Limb (tissue), 2 donors: ENCODE data around the gene STAT5A.
"Not testable (repeated sequence)": the region's sequence is repeated elsewhere in the genome, so short reads cannot be mapped to it uniquely, and the experiment has no call there.

Source experiments
- DNase-seq, 2 donors: peaks; one replicate each; pipeline ENCODE4 v3.0.0-alpha.2; 2016; ENCODE audit errors: extremely low spot score in 2 of 2

The STAT5A gene

DNA sequence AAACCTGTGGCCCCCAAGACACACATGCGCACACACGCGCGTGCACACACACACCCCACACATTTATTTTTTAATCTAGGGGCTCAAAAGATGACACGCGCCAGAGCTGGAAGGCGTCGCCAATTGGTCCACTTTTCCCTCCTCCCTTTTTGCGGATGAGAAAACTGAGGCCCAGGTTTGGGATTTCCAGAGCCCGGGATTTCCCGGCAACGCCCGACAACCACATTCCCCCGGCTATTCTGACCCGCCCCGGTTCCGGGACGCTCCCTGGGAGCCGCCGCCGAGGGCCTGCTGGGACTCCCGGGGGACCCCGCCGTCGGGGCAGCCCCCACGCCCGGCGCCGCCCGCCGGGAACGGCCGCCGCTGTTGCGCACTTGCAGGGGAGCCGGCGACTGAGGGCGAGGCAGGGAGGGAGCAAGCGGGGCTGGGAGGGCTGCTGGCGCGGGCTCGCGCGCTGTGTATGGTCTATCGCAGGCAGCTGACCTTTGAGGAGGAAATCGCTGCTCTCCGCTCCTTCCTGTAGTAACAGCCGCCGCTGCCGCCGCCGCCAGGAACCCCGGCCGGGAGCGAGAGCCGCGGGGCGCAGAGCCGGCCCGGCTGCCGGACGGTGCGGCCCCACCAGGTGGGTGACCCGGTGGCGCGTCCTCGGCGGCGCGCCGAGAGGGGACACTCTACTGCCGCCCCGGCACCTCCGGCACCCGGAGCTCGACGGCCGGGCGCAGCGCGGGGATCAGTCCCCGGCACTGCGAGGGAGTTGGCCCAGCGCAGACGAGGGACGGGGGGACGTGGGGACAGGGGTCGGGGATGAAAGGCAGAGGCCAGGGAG, at the start of gene STAT5A:
STAT5A (plus strand) TSS at position 522 of the 826 bp plus-strand sequence. CDS start 914 bp downstream, outside the sequence.
- peak; percentile 76 to 85 for DNase-seq

DNA sequence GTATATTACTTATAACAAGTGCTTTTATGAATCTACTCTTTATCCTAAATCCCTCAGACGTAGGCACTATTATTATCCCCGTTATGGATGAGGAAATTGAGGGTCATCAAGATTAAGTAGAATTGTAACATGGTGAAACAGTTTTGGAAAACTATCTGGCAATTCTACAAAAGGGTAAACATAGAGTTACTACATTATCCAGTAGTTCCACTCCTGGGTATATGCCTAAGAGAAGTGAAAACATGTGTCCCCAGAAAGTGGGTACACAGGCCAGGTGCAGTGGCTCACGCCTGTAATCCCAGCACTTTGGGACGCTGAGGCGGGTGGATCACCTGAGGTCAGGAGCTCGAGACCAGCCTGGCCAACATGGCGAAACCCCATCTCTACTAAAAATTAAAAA, 48.7 kb upstream of the STAT5A start:
- not testable (repeated sequence) for DNase-seq

DNA sequence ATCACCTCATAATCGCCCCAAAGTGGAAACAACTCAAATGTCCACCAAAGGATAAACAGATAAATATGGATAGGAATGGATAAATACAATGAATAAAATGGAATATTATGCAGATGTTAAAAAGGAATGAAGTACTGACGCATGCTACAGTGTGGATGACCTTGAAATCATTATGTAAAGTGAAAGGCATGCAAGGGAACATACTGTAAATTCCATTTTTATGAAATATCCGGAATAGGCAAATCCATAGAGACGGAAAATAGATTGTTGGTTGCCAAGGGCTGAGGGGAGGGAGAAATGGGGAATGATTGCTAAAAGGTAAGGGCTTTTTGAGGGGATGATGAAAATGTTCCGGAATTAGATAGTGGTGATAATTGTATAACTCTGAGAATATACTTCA, 48.1 kb upstream of the STAT5A start:
- no peak for DNase-seq

DNA sequence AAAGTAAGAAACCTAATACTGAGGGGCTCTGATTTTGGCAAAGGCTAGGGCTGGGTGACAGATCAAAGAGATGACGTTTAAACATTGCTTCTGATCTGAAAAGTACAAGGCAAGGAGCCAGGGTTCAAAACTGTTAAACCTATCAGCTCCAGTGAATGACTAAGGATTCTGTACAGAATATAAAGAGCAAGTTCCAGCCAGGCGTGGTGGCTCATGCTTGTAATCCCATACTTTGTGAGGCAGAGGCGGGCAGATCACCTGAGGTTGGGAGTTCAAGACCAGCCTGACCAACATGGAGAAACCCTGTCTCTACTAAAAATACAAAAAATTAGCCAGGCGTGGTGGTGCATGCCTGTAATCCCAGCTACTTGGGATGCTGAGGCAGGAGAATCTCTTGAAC, 47.4 kb upstream of the STAT5A start:
- DNase-seq: not testable (repeated sequence)

DNA sequence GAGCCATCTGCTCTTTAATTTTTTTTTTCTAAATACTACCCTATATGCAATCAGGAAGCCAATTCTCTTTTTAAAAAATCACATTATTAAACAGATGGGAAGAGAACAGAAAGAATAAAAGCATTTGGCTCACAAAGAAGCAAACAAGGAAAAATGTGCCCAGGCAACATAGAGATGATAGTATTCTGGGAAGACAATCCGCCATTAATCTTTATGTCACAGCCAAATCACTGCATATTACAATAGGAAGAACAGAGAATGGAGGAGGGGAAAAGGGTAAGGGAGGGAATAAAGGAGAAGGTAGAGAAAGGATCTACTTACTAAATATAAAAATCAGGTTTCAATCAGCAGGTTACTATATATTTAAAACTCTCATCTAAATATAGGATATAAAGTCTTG, 46.4 kb upstream of the STAT5A start:
- DNase-seq: no peak

DNA sequence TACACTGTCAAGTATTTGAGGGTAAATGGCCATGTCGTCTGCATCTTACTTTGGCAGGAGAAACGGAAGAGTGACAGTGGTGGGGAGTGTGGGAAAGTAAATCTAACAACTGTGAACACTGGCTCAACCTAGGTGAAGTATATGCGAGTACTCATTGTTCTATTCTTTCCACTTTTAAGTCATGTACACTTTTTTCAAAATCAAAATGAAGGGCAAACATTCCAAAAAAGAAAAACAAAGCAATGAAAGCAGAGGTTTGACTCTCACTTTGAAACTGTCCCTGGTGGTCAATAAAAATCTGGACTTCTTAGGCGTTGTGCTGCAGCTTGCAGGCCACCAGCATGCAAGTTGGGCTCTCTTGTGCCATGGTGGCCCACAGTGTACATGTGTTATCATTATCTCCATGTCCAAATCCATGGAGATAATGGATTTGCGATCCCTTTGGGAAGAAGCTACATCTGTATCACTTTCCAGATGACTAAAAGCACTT, 44.8 kb upstream of the STAT5A start:
- no peak for DNase-seq

DNA sequence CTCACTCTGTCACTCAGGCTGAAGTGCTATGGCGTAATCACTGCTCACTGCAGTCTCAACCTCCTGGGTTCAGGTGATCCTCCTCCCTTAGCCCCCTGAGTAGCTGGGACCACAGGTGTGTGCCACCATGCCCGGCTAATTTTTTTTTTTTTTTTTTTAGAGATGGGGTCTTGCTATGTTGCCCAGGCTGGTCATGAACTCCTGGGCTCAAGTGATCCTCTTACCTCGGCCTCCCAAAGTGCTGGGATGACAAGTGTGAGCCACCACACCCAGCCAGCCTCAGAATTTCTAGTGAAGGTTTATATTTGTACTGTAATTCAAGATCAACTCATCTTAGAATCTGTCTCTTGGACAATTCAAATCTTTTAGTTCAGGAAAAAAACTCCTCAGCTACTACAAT, 44.2 kb upstream of the STAT5A start:
- DNase-seq: not testable (repeated sequence)

DNA sequence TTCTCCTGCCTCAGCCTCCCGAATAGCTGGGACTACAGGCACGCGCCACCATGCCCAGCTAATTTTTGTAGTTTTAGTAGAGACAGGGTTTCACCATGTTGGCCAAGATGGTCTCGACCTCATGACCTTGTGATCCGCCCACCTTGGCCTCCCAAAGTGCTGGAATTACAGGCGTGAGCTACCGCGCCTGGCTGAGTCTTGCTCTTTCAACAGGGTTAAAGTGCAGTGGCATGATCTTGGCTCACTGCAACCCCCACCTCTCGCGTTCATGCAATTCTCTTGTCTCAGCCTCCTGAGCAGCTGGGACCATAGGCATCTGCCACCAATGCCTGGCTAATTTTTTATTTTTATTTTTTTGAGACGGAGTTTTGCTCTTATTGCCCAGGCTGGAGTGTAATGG, 43.1 kb upstream of the STAT5A start:
- not testable (repeated sequence) for DNase-seq

DNA sequence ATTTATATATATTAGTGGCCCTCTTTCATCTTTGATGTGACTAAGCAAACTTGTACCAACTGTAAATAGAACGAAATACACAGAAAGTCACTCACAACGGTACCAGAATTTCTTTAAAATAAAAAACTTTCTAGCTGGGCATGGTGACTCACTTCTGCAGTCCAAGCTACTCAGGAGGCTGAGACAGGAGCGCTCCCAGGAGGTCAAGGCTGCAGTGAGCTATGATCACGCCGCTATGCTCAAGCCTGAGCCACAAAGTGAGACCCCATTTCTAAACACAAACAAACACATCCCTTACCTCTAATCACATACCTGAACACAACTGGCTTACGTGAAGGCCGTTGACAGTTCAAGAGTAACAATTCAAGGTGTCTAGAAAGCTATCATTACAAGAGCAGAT, 41.8 kb upstream of the STAT5A start:
- no peak for DNase-seq

DNA sequence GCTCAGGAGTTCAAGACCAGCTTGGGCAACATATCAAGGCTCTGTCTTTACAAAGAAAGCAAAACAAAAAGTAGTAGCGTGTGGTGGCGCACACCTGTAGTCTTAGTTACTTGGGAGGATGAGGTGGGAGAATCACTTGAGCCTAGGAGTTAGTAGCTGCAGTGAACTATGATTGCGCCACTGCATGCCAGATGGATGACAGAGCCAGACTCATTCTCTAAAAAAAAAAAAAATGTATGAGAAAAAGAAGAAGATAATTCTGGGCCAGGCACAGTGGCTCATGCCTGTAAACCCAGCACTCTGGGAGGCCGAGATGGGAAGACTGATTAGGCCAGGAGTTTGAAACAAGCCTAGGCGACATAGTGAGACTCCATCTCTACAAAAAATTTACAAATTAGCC, 40.6 kb upstream of the STAT5A start:
- DNase-seq: no peak

DNA sequence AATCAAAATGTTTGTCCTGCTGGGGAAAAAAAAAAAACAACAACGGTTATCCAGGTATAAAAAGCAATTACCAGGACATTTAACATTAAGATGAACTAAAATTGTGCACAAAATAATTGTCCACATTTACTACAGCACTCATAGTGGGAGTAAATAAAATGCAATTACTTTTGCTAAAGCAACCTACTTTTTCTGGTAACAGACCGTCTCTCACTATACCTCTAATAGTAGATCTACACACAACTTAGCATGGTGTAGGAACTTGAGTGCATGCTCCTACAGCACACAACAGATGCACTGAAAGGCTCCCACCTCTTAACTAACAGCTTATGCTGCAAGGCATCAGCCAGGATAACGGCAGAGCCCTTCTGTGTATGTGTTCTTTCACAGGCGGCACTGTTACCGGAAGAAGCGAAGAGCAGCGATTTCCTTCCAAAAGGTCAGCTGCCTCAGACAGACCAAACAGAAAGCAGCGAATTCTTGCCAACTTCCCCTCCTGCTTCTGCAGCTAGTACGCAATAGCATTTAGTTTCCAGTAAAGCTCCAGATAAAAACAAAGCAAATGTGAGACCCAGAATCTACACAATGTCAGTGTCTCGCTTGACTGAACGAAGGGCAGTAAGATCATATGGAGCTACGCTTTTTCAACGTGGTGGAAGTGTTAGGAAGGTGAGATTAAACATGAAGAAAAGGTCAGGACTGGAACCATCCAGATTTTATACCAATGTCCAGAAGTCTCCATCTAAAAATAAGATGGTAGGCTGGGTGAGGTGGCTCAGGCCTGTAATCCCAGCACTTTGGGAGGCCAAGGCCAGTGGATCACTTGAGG, 39.7 kb upstream of the STAT5A start:
- DNase-seq: peak; percentile 55 to 82

DNA sequence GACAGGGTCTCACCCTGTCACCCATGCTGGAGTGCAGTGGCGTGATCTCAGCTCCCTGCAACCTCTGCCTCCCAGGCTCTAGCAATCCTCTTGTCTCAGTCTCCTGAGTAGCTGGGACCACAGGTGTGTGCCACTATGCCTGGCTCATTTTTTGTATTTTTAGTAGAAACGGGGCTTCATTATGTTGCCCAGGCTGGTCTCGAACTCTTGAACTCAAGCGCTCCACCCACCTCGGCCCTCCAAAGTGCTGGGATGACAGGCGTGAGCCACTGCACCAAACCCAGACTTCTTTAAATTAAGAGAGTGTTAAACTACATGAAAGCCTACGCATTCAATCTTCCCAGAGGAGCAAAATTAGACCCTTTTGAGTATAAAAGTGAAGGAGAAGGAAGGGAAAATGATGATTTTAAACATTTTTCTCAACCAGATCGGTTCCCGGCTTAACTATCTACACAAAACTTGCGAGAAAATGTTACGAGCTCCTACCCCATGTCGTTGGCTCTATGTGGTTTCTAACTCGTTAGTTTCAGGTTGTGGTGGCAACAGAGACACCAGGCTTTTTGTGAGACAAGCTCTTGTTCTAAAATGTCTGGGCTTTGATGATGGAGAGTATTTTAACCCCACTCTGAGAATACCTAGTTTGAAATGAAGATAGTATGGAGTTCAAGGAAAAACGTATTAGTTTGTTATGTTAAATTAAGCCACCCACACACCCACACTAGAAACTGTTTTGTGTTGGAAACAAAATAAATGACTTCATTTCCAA, 38.4 kb upstream of the STAT5A start:
- no peak for DNase-seq

DNA sequence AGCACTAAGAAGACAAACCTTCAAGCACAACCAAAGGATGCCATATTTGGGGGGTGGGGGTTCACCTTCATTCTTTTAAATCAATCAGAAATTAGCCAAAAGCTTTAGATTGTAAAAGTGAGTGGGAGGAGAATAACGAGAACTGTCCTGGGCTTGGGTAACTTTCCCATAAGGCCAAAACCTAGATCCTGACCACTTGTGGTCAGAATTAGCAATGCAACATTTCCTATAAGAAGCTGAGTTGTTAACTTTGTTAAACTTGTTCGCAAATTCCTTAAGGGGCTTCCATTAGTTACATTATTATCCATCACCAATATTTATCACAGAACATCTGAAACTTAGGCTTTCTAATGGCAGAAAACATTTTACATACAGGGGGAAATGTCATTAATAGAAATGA, 37.2 kb upstream of the STAT5A start:
- DNase-seq: no peak

DNA sequence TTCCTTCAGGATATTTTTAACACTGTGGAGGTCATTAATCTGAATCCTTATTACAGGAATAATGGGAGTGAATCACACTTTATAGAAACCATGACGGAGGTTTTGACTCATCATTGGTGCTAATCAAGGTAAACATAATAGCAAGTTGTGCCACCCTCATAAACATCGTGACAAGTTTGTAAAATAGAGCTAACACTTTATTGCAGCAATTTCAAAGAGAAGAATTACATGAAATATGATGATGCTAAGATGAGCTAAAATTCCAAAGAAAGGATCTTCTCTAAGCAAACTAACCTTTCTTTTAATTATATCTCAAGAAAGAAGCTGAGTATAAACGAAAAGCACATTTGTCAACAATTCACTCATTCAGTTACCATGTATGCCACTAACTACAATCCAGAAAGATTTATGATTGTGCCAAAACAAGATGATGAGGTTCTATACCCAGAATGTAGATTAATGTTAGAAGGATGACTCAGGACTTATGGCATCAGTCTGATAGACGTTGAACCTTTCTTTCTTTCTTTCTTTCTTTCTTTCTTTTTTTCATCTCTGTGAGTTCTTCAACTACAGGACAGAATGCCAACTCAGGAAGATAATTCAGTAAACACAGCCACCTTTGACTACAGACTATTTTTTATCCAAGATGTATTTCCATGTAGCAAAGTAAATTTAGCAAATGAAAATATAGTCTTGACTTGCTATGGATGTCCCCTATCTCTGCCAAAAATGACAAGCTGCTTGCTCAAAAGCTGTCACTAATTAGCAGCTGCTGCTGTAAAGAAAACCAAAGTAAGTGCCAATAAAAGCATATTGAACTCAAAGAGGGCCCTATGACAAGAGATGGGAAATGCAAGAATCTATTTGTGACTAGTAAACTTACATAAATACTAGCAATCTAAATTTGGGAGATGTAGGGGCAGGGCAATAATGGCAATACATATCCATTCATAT, 35.4 kb upstream of the STAT5A start:
- DNase-seq: no peak

DNA sequence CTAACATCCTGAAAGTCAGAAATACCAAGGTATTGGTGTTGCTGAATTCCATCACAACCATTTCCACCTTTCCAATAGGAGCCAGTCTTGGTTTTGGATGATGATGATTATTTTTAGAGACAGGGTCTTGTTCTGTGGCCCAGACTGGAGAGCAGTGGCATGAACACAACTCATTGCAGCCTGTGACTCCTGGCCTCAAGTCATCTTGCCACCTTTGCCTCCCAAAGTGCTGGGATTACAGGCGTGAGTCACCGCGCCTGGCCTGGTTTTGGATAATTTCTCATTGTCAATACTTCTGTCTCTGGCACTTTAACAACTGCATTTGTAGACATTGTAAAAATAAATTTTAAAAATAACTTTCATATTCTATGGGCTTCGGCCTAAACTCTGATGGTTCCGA, 34.7 kb upstream of the STAT5A start:
- DNase-seq: no peak

DNA sequence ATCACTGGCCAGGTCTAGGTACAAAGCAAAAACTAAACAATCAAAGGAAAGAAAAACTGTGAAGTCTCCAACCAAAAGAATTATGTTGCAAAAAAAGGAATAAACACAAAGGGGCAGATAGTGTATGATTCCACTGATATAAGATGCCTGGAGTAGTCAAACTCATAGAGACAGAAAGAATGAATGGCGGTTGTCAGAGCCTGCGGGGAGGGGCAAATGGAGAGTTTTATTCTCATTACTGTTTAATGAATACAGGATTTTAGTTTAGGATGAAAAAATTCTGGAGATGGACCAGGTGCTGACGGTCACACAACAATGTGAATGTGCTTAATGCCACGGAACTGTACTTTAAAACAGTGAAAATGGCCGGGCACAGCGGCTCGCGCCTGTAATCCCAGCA, 32.9 kb upstream of the STAT5A start:
- DNase-seq: no peak

DNA sequence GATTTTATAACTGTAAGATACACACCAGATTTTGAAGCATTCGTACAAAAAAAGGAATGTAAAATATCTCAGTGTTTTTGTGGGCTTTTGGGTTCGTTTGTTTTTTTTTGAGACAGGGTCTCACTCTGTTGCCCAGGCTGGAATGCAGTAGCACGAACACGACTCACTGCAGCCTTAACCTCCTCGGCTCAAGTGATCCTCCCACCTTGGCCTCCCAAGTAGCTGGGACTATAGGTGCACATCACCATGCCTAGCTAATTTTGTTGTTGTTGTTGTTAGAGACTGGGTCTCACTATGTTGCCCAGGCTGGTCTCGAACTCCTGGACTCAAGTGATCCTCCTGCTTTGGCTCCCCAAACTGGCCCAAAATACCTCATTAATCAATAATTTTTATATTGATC, 28.0 kb upstream of the STAT5A start:
- no peak for DNase-seq

DNA sequence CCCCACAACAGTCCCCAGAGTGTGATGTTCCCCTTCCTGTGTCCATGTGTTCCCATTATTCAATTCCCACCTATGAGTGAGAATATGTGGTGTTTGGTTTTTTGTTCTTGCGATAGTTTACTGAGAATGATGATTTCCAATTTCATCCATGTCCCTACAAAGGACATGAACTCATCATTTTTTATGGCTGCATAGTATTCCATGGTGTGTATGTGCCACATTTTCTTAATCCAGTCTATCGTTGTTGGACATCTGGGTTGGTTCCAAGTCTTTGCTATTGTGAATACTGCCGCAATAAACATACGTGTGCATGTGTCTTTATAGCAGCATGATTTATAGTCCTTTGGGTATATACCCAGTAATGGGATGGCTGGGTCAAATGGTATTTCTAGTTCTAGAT, 23.9 kb upstream of the STAT5A start:
- not testable (repeated sequence) for DNase-seq

DNA sequence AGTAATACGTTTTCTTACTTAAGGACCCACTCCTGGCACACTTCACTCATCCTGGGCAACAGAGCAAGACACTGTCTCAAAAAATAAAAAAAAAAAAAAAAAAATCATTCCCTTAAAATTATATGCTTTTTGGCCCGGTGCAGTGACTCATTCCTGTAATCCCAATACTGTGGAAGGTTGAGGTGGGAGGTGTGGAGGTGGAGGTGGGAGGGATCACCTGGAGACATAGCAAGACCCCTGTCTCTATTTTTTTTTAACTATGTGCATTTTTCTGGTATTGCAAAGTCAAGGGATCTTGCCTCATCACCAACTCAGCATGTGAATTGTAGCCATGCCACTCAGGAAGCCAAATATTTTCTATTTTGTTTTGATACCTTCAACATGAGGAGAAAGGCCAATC, 21.8 kb upstream of the STAT5A start:
- no peak for DNase-seq

DNA sequence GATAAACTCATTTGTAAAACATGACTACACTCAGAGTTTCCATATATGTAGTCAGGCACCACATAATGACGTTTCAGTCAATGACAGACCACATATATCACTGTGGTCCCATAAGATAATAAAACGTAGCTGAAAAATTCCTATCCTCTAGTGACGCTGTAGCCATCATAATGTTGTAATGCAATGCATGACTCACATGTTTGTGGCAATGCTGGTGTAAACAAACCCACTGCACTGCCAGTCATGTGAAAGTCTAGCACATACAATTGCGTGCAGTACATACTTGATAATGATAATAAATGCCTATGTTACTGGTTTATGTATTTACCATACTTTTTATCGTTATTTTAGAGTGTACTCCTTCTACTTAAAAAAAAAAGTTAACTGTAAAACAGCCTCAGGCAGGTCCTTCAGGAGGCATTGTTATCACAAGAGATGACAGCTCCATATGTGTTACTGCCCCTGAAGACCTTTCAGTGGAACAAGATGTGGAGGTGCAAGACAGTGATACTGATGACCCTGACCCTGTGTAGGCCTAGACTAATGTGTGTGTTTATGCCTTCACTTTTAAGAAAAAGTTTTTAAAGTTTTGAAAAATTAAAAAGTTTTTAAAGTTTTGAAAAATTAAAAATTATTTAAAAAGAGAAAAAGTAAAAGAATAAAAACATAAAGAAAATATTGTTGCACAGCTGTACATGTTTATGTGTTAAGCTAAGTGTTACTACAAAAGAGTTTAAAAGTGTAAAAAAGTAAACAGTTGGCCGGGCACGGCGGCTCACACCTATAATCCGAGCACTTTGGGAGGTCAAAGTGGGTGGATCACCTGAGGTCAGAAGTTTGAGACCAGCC, 21.2 kb upstream of the STAT5A start:
- no peak for DNase-seq
